ENCODE results near the gene RGS6. TPM values are rescaled to one million over a fixed set of nuclear protein-coding genes. Genes with fewer than 3 reads are reported as not detected.
"Not testable (repeated sequence)": the region's sequence is repeated elsewhere in the genome, so short reads cannot be mapped to it uniquely, and the experiment has no call there.

The RGS6 gene
- not detected in 2 replicates for total RNA-seq

GRCh38 chr14:71932229-71932981 is at the start of gene RGS6:
RGS6 (plus strand) TSS chr14:71932429.
- no peaks in the 10 kb centered on the region for H3K9me3 ChIP-seq (ENCODE audit: low read depth, low read length)
- no peak within 1 kb of the TSS for H3K27ac ChIP-seq (ENCODE audit: low read depth, low read length)
- peaks cover 40% of the 10 kb centered on the region for H3K27me3 ChIP-seq (ENCODE audit: insufficient read depth, low read length)
- no peaks in the 10 kb centered on the region for H3K4me1 ChIP-seq (ENCODE audit: insufficient read depth, low read length)
- no peaks in the 10 kb centered on the region for H3K36me3 ChIP-seq (ENCODE audit: insufficient read depth, low read length)
- no peaks in the 10 kb centered on the region for H3K79me2 ChIP-seq (ENCODE audit: insufficient read depth, low read length)
- no peak within 1 kb of the TSS for H3K4me3 ChIP-seq (ENCODE audit: insufficient read depth, low read length)
- DNase-seq (ENCODE audit: insufficient read length, low spot score, missing footprints), result no peak
- TF ChIP-seq CTCF (IDR thresholded peaks at IDR 0.05; ENCODE audit: extremely low read depth, low read depth, low read length), result no peak
- no peak within 1 kb of the TSS for H2AFZ ChIP-seq (ENCODE audit: low read length)
- no peaks in the 10 kb centered on the region for H4K20me1 ChIP-seq (ENCODE audit: insufficient read depth, low read length)
- H3K4me2 ChIP-seq (ENCODE audit: insufficient read depth, low read length), result peak within 1 kb of the TSS; percentile 39

DNA sequence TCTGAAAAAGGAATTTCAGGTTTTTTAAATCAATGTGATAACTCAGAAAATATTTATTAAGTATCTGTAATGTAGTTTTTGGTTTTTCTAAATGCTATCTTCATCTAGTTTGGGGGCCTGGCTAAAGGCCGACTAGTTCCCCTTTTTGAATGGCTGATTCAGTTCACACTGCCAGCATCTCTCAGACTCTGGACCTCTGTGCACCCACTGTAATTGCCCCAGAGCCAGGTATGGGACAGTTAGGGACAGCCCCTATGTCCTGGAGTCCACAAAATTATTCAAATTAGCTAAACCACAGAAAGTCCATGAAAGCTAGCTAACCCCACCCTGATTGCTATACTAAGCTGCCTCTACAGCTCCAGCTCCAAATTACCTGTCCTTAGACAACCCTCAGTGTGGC is 49.1 kb upstream of the RGS6 start:
- Histone ChIP-seq H4K20me1 (ENCODE audit: insufficient read depth, low read length) (no peaks in the 10 kb centered on the region), H3K79me2 (ENCODE audit: insufficient read depth, low read length) (no peaks in the 10 kb centered on the region), H3K4me1 (ENCODE audit: insufficient read depth, low read length) (no peaks in the 10 kb centered on the region), H3K4me2 (ENCODE audit: insufficient read depth, low read length) (no peak overlapping the region), H2AFZ (ENCODE audit: low read length) (no peak overlapping the region), H3K36me3 (ENCODE audit: insufficient read depth, low read length) (no peaks in the 10 kb centered on the region), H3K9me3 (ENCODE audit: low read depth, low read length) (no peaks in the 10 kb centered on the region), H3K4me3 (ENCODE audit: insufficient read depth, low read length) (no peak overlapping the region), H3K27me3 (ENCODE audit: insufficient read depth, low read length) (no peaks in the 10 kb centered on the region), H3K27ac (ENCODE audit: low read depth, low read length) (no peak overlapping the region)
- no peak for DNase-seq (ENCODE audit: insufficient read length, low spot score, missing footprints)
- TF ChIP-seq CTCF (IDR thresholded peaks at IDR 0.05; ENCODE audit: extremely low read depth, low read depth, low read length), result no peak

DNA sequence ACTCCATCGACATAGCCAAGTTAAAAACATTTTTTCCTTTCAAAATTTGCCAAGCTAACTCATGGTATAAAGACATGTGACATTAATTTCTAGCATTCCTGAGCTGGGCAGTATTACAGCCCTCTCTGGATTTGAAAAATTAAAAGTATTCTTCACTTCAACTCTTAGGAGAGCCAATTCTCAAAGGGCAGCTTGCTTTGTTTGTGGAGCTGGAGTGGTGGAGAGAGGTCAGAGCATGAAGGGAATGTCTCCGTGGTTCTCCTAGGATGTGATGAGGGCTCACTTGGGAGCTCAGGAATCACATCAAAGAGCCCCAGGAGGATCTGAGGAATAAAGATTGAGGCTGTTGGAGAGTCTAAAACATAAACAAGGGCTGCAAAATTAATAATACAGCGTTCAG is 46.9 kb upstream of the RGS6 start:
- Histone ChIP-seq H3K4me3 (ENCODE audit: insufficient read depth, low read length) (no peak overlapping the region), H3K4me1 (ENCODE audit: insufficient read depth, low read length) (no peaks in the 10 kb centered on the region), H3K4me2 (ENCODE audit: insufficient read depth, low read length) (no peak overlapping the region), H3K9me3 (ENCODE audit: low read depth, low read length) (no peaks in the 10 kb centered on the region), H2AFZ (ENCODE audit: low read length) (no peak overlapping the region), H4K20me1 (ENCODE audit: insufficient read depth, low read length) (no peaks in the 10 kb centered on the region), H3K36me3 (ENCODE audit: insufficient read depth, low read length) (no peaks in the 10 kb centered on the region), H3K79me2 (ENCODE audit: insufficient read depth, low read length) (no peaks in the 10 kb centered on the region), H3K27ac (ENCODE audit: low read depth, low read length) (no peak overlapping the region), H3K27me3 (ENCODE audit: insufficient read depth, low read length) (no peaks in the 10 kb centered on the region)
- DNase-seq (ENCODE audit: insufficient read length, low spot score, missing footprints), result peak; percentile 21
- no peak for TF ChIP-seq CTCF (IDR thresholded peaks at IDR 0.05; ENCODE audit: extremely low read depth, low read depth, low read length)

- H2AFZ ChIP-seq (ENCODE audit: low read length); H3K27ac ChIP-seq (ENCODE audit: low read depth, low read length); H3K36me3 ChIP-seq (ENCODE audit: insufficient read depth, low read length); H4K20me1 ChIP-seq (ENCODE audit: insufficient read depth, low read length); DNase-seq (ENCODE audit: insufficient read length, low spot score, missing footprints); H3K4me1 ChIP-seq (ENCODE audit: insufficient read depth, low read length); H3K4me2 ChIP-seq (ENCODE audit: insufficient read depth, low read length); H3K27me3 ChIP-seq (ENCODE audit: insufficient read depth, low read length); H3K4me3 ChIP-seq (ENCODE audit: insufficient read depth, low read length); H3K9me3 ChIP-seq (ENCODE audit: low read depth, low read length); H3K79me2 ChIP-seq (ENCODE audit: insufficient read depth, low read length): not testable (repeated sequence)
These were observed 44.4 kb upstream of the RGS6 start for GRCh38 chr14:71887802-71888201.

Data from osteoblast (primary cell).